Epithelial cell of esophagus (primary cell): ENCODE results near the gene NAA10.

Source experiments
- DNase-seq: peaks from one replicate; pipeline ENCODE4 v3.0.0; 2010; ENCODE audit warnings: low read depth
- H3K4me3 ChIP-seq: 2 replicates; pipeline ENCODE4 v1.5.1; 2011; ENCODE audit warnings: mild to moderate bottlenecking, low read length, control low read depth
- CTCF ChIP-seq: IDR thresholded peaks from 2 replicates; pipeline ENCODE4 v1.5.1; 2011; ENCODE audit warnings: low read depth, mild to moderate bottlenecking, low read length, control low read depth, inconsistent platforms; ENCODE audit not compliant: insufficient read depth; ENCODE audit errors: missing control alignments

Gene NAA10

GRCh38 chrX:153973127-153974002 lies 38.5 kb upstream of the NAA10 start:
- peak overlapping the region; percentile 54 for H3K4me3 ChIP-seq
- no peak for DNase-seq
- TF ChIP-seq CTCF, result no peak

- H3K4me3 ChIP-seq, result peak within 1 kb of the TSS; percentile 77
- DNase-seq, result peak; percentile 82
- TF ChIP-seq CTCF, result no peak
Measured at GRCh38 chrX:153972368-153973126, 37.7 kb upstream of the NAA10 start, which contains the start of gene TMEM187. TMEM187 (plus strand) TSS chrX:153972754; CDS start chrX:153982063, 9,309 bp downstream.

GRCh38 chrX:153971450-153972367 lies 36.9 kb upstream of the NAA10 start, which contains the start of gene HCFC1:
HCFC1 (minus strand) TSS chrX:153971818; CDS start chrX:153970840, 978 bp downstream.
- DNase-seq, result peak; percentile 84
- peak within 1 kb of the TSS; percentile 77 for H3K4me3 ChIP-seq
- no peak for TF ChIP-seq CTCF

GRCh38 chrX:153971124-153971449 lies 36.2 kb upstream of the NAA10 start:
- H3K4me3 ChIP-seq, result peak overlapping the region; percentile 77
- DNase-seq, result peak; percentile 89
- no peak for TF ChIP-seq CTCF

- no peak for TF ChIP-seq CTCF
- peak; percentile 14 for DNase-seq
- peak overlapping the region; percentile 77 for H3K4me3 ChIP-seq
Measured at GRCh38 chrX:153970357-153971123, 35.7 kb upstream of the NAA10 start.

- TF ChIP-seq CTCF, result no peak
- DNase-seq, result no peak
Measured at GRCh38 chrX:153969904-153970356, 35.1 kb upstream of the NAA10 start.

More at GRCh38 chrX:153969904-153970356, 35.1 kb upstream of the NAA10 start:
- peak overlapping the region; percentile 77 for H3K4me3 ChIP-seq
